ENCODE results near the gene TENM4.

The TENM4 gene

DNA sequence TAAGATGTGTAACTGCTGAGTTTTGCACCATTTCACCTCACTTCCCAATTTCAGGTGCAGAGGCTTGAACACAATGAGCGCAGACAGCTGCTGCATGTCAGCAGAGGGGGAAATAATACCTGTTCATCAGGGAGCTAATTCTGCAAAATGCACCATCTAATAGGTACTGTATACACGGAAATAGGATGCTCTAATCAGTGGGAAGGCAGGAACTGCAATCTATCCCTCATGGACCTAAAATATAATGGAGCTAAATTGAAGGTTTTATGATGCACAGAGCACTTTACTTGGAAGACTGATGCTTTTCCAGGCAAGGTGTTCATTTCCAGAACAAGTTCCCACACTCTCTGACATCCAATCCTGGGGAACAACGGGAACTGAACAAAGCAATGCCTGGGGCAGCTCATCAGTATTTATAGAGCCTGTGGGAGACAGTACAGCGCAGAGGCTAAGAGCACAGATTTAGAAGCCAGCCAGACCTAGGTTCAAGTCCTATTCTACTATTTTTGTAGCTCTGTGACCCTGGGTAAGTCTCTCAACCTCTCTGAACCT is 78.5 kb downstream of the TENM4 start:
- no peak for DNase-seq (ENCODE audit: low read depth)
- no peak overlapping the region for H3K4me3 ChIP-seq (ENCODE audit: control insufficient read depth, low read depth, low read length)
- TF ChIP-seq CTCF (IDR thresholded peaks at IDR 0.05; ENCODE audit: control insufficient read depth, insufficient read depth, low read depth, low read length, missing control alignments), result no peak

GRCh38 chr11:79358258-79358657 is 82.6 kb downstream of the TENM4 start:
- TF ChIP-seq CTCF (IDR thresholded peaks at IDR 0.05; ENCODE audit: control insufficient read depth, insufficient read depth, low read depth, low read length, missing control alignments), result no peak
- DNase-seq (ENCODE audit: low read depth), result no peak
- no peak overlapping the region for H3K4me3 ChIP-seq (ENCODE audit: control insufficient read depth, low read depth, low read length)

DNA sequence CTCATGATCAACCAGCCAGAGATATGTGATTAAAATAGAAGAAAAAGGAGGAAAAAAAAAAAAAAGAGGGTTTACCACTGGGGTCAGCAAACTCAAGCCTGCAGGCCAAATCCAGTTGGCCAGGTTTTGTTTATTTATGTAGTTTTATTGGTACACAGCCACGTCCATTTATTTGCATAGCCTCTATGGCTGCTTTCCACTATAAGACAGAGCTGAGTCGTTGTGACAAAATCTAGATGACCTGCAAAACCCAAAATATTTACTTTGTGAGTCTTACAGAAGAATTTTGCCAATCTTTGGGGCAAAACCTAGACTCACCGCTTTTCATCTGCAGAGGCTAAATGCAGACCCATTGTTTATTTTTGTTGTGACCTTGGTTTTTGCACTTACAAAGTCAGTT is 87.1 kb downstream of the TENM4 start:
- no peak for TF ChIP-seq CTCF (IDR thresholded peaks at IDR 0.05; ENCODE audit: control insufficient read depth, insufficient read depth, low read depth, low read length, missing control alignments)
- DNase-seq (ENCODE audit: low read depth), result no peak
- H3K4me3 ChIP-seq (ENCODE audit: control insufficient read depth, low read depth, low read length), result no peak overlapping the region

GRCh38 chr11:79352349-79352703 is 88.5 kb downstream of the TENM4 start:
- H3K4me3 ChIP-seq (ENCODE audit: control insufficient read depth, low read depth, low read length), result no peak overlapping the region
- TF ChIP-seq CTCF (IDR thresholded peaks at IDR 0.05; ENCODE audit: control insufficient read depth, insufficient read depth, low read depth, low read length, missing control alignments), result no peak
- no peak for DNase-seq (ENCODE audit: low read depth)

GRCh38 chr11:79348976-79349682 is 91.7 kb downstream of the TENM4 start:
- TF ChIP-seq CTCF (IDR thresholded peaks at IDR 0.05; ENCODE audit: control insufficient read depth, insufficient read depth, low read depth, low read length, missing control alignments), result no peak
- no peak overlapping the region for H3K4me3 ChIP-seq (ENCODE audit: control insufficient read depth, low read depth, low read length)
- no peak for DNase-seq (ENCODE audit: low read depth)

DNA sequence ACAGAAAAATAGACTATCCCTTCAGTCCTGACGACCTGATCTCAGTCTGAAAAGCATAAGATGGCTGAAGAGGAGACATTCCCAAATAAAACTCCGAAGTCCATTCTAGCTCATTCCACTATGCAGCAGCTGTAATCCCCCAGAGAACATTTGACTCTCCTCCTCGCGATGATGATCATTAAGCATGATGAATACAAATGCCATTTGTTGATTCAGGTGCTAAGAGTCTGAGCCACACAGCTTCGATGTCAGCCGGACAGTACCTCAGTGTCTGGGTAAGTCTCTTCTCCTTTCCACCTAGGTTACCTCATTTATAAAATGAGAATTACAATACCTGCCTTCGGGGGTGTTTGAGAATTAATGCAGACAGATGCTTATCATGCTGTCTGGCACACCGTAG is 94.8 kb downstream of the TENM4 start:
- DNase-seq (ENCODE audit: low read depth), result no peak
- no peak overlapping the region for H3K4me3 ChIP-seq (ENCODE audit: control insufficient read depth, low read depth, low read length)
- no peak for TF ChIP-seq CTCF (IDR thresholded peaks at IDR 0.05; ENCODE audit: control insufficient read depth, insufficient read depth, low read depth, low read length, missing control alignments)
